Nephron (organoid): ENCODE data around the gene PRELID3B.
"Not testable (repeated sequence)": the region's sequence is repeated elsewhere in the genome, so short reads cannot be mapped to it uniquely, and the experiment has no call there.

Experiments
- H3K27ac Mint-ChIP-seq, 3 experiments: 2 replicates each; pipeline ENCODE4 v1.8.0; 2020; ENCODE audit warnings: mixed read lengths in 3 of 3, mild to moderate bottlenecking in 2 of 3, moderate library complexity in 1 of 3
- H3K27me3 Mint-ChIP-seq: 2 replicates; pipeline ENCODE4 v1.8.0; 2021; ENCODE audit warnings: low read depth, mild to moderate bottlenecking, moderate library complexity, mixed read lengths
- H3K36me3 Mint-ChIP-seq: 2 replicates; pipeline ENCODE4 v1.8.0; 2020; ENCODE audit warnings: low read depth, mixed read lengths
- H3K4me1 Mint-ChIP-seq: 2 replicates; pipeline ENCODE4 v1.8.0; 2020; ENCODE audit warnings: mixed read lengths
- H3K4me3 Mint-ChIP-seq, 3 experiments: 2 replicates each; pipeline ENCODE4 v1.8.0; 2020; ENCODE audit warnings: mild to moderate bottlenecking in 3 of 3, mixed read lengths in 3 of 3, moderate library complexity in 2 of 3
- H3K9me3 Mint-ChIP-seq: 2 replicates; pipeline ENCODE4 v1.8.0; 2020; ENCODE audit warnings: mixed read lengths
- CTCF ChIP-seq, 3 experiments: fragments of 200-600 bp; sonication (generic); IDR thresholded peaks; one replicate each; pipeline ENCODE4 v1.5.0; 2021; ENCODE audit warnings: antibody characterized with exemption in 3 of 3; ENCODE audit not compliant: unreplicated experiment in 3 of 3

Gene PRELID3B

GRCh38 chr20:59014680-59015389 is 27.8 kb downstream of the PRELID3B start:
- Mint-ChIP-seq H3K27ac (no peak overlapping the region), H3K36me3 (no peaks in the 10 kb centered on the region), H3K27me3 (peaks cover 23% of the 10 kb centered on the region), H3K4me1 (peaks cover 6% of the 10 kb centered on the region), H3K9me3 (no peaks in the 10 kb centered on the region), H3K4me3 (no peak overlapping the region)
- TF ChIP-seq CTCF (IDR thresholded peaks at IDR 0.05; ENCODE audit: unreplicated experiment in 3 of 3): no peak

GRCh38 chr20:59013959-59014608 is 28.5 kb downstream of the PRELID3B start:
- Mint-ChIP-seq H3K9me3 (no peaks in the 10 kb centered on the region), H3K27ac (no peak overlapping the region), H3K4me3 (no peak overlapping the region), H3K4me1 (peaks cover 6% of the 10 kb centered on the region), H3K27me3 (peaks cover 25% of the 10 kb centered on the region), H3K36me3 (no peaks in the 10 kb centered on the region)
- no peak for TF ChIP-seq CTCF (IDR thresholded peaks at IDR 0.05; ENCODE audit: unreplicated experiment in 3 of 3)

DNA sequence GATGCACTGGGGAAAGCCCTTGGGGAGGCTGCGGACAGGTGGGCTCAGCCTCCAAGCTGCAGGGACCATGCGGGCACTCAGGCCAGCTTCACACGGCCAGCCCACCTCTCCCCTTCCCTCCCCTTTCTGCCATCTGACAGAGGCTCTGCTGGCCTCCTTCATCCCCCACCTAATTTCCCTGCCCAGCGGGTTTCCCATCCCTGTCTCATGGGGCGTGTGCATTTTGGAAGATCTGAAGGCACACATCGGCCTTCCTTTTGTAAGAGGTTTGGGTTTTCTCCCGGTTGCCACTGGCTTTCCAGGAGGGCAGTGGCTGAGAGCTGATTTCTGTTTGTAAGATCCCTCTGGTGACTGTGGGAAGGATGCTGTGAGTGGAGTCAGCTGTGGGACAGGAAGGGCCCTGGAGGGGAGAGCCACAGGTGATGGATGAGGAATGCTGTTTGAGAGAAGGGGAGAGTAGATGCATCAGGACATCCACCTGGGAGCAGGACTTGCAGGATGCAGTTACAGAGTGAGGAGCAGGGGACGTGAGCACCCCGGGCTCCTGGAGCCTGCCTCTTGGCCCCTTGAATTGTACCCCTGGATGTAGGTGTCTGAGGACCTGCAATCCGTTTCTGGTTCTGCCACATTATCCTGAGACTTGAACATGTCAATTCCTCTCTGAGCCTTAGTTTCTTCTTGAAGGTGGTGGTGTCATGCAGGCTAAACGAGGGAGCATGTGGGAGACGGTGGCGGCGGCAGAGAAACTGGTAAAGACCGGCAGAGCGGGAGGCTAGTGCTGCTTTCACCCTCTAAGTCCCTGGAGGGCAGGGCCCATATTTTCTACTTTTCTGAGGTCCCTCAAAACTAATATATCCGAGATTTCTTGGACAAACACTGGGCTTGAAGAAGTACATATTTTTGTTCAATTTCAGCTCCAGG is 29.3 kb downstream of the PRELID3B start:
- no peak for TF ChIP-seq CTCF (IDR thresholded peaks at IDR 0.05; ENCODE audit: unreplicated experiment in 3 of 3)
- H3K27me3 Mint-ChIP-seq: peaks cover 29% of the 10 kb centered on the region
- H3K4me1 Mint-ChIP-seq: peaks cover 6% of the 10 kb centered on the region
- H3K4me3 Mint-ChIP-seq: no peak overlapping the region
- H3K36me3 Mint-ChIP-seq: no peaks in the 10 kb centered on the region
- no peaks in the 10 kb centered on the region for H3K9me3 Mint-ChIP-seq
- H3K27ac Mint-ChIP-seq: no peak overlapping the region

- peak overlapping the region in 1 of 3 experiments; percentile 37 for H3K27ac Mint-ChIP-seq
- H3K4me1 Mint-ChIP-seq: not testable (repeated sequence)
These were observed 30.8 kb downstream of the PRELID3B start for GRCh38 chr20:59011874-59012157.

DNA sequence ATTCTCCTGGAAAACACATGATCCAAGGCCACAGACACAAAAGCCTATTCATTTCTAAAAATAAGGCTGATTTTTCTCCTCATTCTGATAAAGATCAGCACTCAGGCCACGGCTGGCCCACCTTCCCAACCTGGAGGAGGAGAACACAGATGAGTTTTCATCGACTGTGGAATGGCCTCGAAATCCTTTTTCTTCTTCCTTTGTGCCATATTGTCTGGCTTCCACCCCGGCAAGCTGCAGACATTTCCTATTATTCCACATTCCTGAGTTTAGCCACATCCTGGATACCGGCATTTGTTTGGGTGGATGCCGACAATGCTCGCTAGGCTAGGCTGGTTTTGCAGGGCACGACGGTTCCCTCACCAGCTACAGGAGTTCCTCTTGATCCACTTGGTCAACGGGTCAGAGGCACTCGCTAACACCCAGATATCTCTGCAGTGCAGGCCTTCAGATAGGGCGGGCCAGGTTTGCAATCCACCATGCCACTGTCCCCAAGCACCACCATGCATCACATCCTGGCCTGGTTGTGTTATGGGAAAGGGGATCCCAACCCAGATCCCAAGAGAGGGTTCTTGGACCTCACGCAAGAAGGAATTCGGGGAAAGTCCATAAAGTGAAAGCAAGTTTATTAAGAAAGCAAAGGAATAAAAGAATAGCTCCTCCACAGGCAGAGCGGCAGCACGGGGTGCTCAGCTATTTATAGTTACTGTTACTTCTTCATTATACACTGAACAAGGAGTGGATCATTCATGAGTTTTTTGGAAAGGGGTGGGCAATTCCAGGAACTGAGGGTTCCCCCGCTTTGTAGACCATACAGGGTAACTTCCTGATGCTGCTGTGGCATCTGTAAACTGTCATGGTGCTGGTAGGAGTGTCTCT is 31.4 kb downstream of the PRELID3B start:
- Mint-ChIP-seq H3K36me3 (no peaks in the 10 kb centered on the region), H3K9me3 (no peaks in the 10 kb centered on the region), H3K4me1 (peaks cover 6% of the 10 kb centered on the region), H3K27me3 (peaks cover 26% of the 10 kb centered on the region), H3K27ac (peak overlapping the region in 1 of 3 experiments; percentile 37), H3K4me3 (no peak overlapping the region)
- TF ChIP-seq CTCF (IDR thresholded peaks at IDR 0.05; ENCODE audit: unreplicated experiment in 3 of 3): no peak

More at GRCh38 chr20:59011874-59012157, 30.8 kb downstream of the PRELID3B start:
- H3K4me3 Mint-ChIP-seq, H3K9me3 Mint-ChIP-seq, H3K36me3 Mint-ChIP-seq: not testable (repeated sequence)
- peaks cover 28% of the 10 kb centered on the region for H3K27me3 Mint-ChIP-seq
